ENCODE data around the gene PPFIA1. TPM values are rescaled to one million over a fixed set of nuclear protein-coding genes. Genes with fewer than 3 reads are reported as not detected.

The PPFIA1 gene
- total and polyA plus RNA-seq, 2 of the 8 experiments (the other 6 are each of a cell fraction or from before 2014, with no cell fraction given) = 44.3 to 73.5 TPM

DNA sequence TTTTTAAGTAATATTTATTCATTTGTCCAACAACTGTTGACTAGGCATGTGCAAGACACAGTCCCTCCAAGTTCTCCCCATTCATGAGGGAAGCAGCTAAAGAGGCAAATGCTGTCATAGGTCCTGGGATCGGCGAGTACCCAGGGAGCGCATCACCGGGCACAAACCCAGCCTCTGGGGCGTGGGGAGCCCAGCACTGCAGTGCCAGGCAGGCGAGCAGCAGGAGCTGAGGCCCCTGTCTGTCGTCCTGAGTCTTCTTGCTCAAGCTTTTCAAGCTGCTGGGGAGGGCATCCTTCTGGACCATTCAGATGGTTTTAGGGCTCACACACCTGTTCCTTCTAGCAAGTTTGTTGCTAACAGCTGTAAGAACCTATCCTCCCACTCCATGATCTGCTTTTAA lies 62.1 kb downstream of the PPFIA1 start (continued):
- TF ChIP-seq RFX5 (IDR thresholded peaks at IDR 0.05; ENCODE audit: borderline replicate concordance, low read depth, low read length) (no peak), JUN (IDR thresholded peaks at IDR 0.05; ENCODE audit: low read depth, low read length) (no peak), ASH2L (IDR thresholded peaks at IDR 0.05; ENCODE audit: low read length) (no peak), BCL11A (IDR thresholded peaks at IDR 0.05; ENCODE audit: low read depth in 2 of 2, low read length in 2 of 2) (no peak), CBX5 (IDR thresholded peaks at IDR 0.05; ENCODE audit: low read depth, low read length) (no peak), TEAD4 (IDR thresholded peaks at IDR 0.05; ENCODE audit: low read depth, low read length) (no peak), GABPA (IDR thresholded peaks at IDR 0.05; ENCODE audit: borderline replicate concordance, insufficient read depth, low read length) (no peak), EZH2 (IDR thresholded peaks at IDR 0.05; ENCODE audit: low read depth, low read length, severe bottlenecking) (no peak)
- TF ChIP-seq, protein P1, sequence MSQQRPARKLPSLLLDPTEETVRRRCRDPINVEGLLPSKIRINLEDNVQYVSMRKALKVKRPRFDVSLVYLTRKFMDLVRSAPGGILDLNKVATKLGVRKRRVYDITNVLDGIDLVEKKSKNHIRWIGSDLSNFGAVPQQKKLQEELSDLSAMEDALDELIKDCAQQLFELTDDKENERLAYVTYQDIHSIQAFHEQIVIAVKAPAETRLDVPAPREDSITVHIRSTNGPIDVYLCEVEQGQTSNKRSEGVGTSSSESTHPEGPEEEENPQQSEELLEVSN (IDR thresholded peaks at IDR 0.05) = no peak

Measured in H1 (cell line).